ENCODE results near the gene SERBP1.

Gene SERBP1

GRCh38 chr1:67463298-67463955, 33.2 kb upstream of the SERBP1 start:
- POLR2A ChIA-PET: no interaction called here
- Histone ChIP-seq H3K36me3 (ENCODE audit: control insufficient read depth in 2 of 2, insufficient read depth in 1 of 2, low read length in 2 of 2) (no peaks in the 10 kb centered on the region), H3K4me3 (ENCODE audit: low read depth, low read length) (no peak overlapping the region), H3K4me1 (ENCODE audit: control insufficient read depth, insufficient read depth, low read length) (no peaks in the 10 kb centered on the region), H3K9me3 (ENCODE audit: control insufficient read depth, insufficient read depth, low read depth, low read length) (no peaks in the 10 kb centered on the region), H3K27ac (ENCODE audit: extremely low read depth, low read depth, low read length) (no peak overlapping the region)
- CTCF ChIA-PET: interaction anchor here (0.6 to 0.9 kb wide), 4 partner anchors 11 to 206 kb away, joined by 3 to 5 read pairs (median 4); no protein-coding TSS in a partner anchor
- TF ChIP-seq RBAK (tag by site-specific recombination; IDR thresholded peaks at IDR 0.05): no peak
- no peak for TF ChIP-seq REST (tag by site-specific recombination; IDR thresholded peaks at IDR 0.05)
- TF ChIP-seq WT1 (tag by site-specific recombination; IDR thresholded peaks at IDR 0.05): no peak
- TF ChIP-seq ZNF311 (tag by site-specific recombination; IDR thresholded peaks at IDR 0.05; ENCODE audit: borderline replicate concordance): no peak
- TF ChIP-seq, protein P1, sequence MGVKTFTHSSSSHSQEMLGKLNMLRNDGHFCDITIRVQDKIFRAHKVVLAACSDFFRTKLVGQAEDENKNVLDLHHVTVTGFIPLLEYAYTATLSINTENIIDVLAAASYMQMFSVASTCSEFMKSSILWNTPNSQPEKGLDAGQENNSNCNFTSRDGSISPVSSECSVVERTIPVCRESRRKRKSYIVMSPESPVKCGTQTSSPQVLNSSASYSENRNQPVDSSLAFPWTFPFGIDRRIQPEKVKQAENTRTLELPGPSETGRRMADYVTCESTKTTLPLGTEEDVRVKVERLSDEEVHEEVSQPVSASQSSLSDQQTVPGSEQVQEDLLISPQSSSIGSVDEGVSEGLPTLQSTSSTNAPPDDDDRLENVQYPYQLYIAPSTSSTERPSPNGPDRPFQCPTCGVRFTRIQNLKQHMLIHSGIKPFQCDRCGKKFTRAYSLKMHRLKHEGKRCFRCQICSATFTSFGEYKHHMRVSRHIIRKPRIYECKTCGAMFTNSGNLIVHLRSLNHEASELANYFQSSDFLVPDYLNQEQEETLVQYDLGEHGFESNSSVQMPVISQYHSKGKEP (tag by site-specific recombination; IDR thresholded peaks at IDR 0.05): peak; percentile 20; the same call in 1 of the 2 replicates
- TF ChIP-seq, protein P2, sequence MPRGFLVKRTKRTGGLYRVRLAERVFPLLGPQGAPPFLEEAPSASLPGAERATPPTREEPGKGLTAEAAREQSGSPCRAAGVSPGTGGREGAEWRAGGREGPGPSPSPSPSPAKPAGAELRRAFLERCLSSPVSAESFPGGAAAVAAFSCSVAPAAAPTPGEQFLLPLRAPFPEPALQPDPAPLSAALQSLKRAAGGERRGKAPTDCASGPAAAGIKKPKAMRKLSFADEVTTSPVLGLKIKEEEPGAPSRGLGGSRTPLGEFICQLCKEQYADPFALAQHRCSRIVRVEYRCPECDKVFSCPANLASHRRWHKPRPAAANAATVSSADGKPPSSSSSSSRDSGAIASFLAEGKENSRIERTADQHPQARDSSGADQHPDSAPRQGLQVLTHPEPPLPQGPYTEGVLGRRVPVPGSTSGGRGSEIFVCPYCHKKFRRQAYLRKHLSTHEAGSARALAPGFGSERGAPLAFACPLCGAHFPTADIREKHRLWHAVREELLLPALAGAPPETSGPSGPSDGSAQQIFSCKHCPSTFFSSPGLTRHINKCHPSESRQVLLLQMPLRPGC (tag by site-specific recombination; IDR thresholded peaks at IDR 0.05): no peak
- TF ChIP-seq, protein P3, sequence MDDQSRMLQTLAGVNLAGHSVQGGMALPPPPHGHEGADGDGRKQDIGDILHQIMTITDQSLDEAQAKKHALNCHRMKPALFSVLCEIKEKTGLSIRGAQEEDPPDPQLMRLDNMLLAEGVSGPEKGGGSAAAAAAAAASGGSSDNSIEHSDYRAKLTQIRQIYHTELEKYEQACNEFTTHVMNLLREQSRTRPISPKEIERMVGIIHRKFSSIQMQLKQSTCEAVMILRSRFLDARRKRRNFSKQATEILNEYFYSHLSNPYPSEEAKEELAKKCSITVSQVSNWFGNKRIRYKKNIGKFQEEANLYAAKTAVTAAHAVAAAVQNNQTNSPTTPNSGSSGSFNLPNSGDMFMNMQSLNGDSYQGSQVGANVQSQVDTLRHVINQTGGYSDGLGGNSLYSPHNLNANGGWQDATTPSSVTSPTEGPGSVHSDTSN (CRISPR knock-in tag; IDR thresholded peaks at IDR 0.05): no peak
- no peak for TF ChIP-seq ZNF747 (tag by site-specific recombination; IDR thresholded peaks at IDR 0.05)
- TF ChIP-seq, protein P4, sequence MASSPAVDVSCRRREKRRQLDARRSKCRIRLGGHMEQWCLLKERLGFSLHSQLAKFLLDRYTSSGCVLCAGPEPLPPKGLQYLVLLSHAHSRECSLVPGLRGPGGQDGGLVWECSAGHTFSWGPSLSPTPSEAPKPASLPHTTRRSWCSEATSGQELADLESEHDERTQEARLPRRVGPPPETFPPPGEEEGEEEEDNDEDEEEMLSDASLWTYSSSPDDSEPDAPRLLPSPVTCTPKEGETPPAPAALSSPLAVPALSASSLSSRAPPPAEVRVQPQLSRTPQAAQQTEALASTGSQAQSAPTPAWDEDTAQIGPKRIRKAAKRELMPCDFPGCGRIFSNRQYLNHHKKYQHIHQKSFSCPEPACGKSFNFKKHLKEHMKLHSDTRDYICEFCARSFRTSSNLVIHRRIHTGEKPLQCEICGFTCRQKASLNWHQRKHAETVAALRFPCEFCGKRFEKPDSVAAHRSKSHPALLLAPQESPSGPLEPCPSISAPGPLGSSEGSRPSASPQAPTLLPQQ (tag by site-specific recombination; IDR thresholded peaks at IDR 0.05): no peak
- TF ChIP-seq GLIS2 (tag by site-specific recombination; IDR thresholded peaks at IDR 0.05): no peak
- peak; percentile 43 for TF ChIP-seq ZBTB17 (tag by site-specific recombination; IDR thresholded peaks at IDR 0.05)
- TF ChIP-seq PRDM1 (tag by site-specific recombination; IDR thresholded peaks at IDR 0.05): peak; percentile 30; the same call in 1 of the 2 replicates
- TF ChIP-seq ZIC2 (tag by site-specific recombination; IDR thresholded peaks at IDR 0.05): peak; percentile 84
- TF ChIP-seq IKZF3 (tag by site-specific recombination; IDR thresholded peaks at IDR 0.05): no peak
- TF ChIP-seq ZNF639 (tag by site-specific recombination; IDR thresholded peaks at IDR 0.05): no peak
- TF ChIP-seq ZNF341 (tag by site-specific recombination; IDR thresholded peaks at IDR 0.05; ENCODE audit: low read depth): no peak
